HUES64 (cell line): Measurements from ENCODE around the gene APOBEC2. TPM values are rescaled to one million over a fixed set of nuclear protein-coding genes. Genes with fewer than 3 reads are reported as not detected.
"Not testable (repeated sequence)": the region's sequence is repeated elsewhere in the genome, so short reads cannot be mapped to it uniquely, and the experiment has no call there.

ENCODE experiments used
- H3K27ac ChIP-seq: 2 replicates; pipeline ENCODE4 v1.7.0; 2013; ENCODE audit warnings: low read depth, low read length, inconsistent platforms
- H3K27me3 ChIP-seq: 2 replicates; pipeline ENCODE4 v1.6.1; 2013; ENCODE audit warnings: mild to moderate bottlenecking, low read length; ENCODE audit not compliant: insufficient read depth
- H3K36me3 ChIP-seq: 2 replicates; pipeline ENCODE4 v1.6.1; 2013; ENCODE audit warnings: mild to moderate bottlenecking, low read length; ENCODE audit not compliant: insufficient read depth
- H3K4me1 ChIP-seq: 2 replicates; pipeline ENCODE4 v1.6.1; 2013; ENCODE audit warnings: mild to moderate bottlenecking, low read length, moderate library complexity; ENCODE audit not compliant: insufficient read depth
- H3K4me3 ChIP-seq: 2 replicates; pipeline ENCODE4 v1.5.1; 2013; ENCODE audit warnings: mild to moderate bottlenecking, low read length, moderate library complexity
- H3K9ac ChIP-seq: 2 replicates; pipeline ENCODE4 v1.6.1; 2013; ENCODE audit warnings: mild to moderate bottlenecking, low read depth, low read length
- H3K9me3 ChIP-seq: 2 replicates; pipeline ENCODE4 v1.6.1; 2013; ENCODE audit warnings: low read depth, low read length; ENCODE audit not compliant: insufficient read depth
- WGBS: fragments of 150-250, 120-280 bp; methylation state at CpG from one replicate; pipeline ENCODE4 v1.1.7; 2013; ENCODE audit warnings: missing lambda C conversion rate; 5-methylcytosine and 5-hydroxymethylcytosine counted together
- polyA plus RNA-seq, 2 experiments: library from polyadenylated mRNA; stranded (reverse); fragments of 50-300 nt; gene quantifications; one replicate each; pipeline ENCODE4 v1.2.3, GENCODE V29; 2013

APOBEC2 gene
- not detected for polyA plus RNA-seq (2013, experiment 1 of 2)
- not detected for polyA plus RNA-seq (2013, experiment 2 of 2)

DNA sequence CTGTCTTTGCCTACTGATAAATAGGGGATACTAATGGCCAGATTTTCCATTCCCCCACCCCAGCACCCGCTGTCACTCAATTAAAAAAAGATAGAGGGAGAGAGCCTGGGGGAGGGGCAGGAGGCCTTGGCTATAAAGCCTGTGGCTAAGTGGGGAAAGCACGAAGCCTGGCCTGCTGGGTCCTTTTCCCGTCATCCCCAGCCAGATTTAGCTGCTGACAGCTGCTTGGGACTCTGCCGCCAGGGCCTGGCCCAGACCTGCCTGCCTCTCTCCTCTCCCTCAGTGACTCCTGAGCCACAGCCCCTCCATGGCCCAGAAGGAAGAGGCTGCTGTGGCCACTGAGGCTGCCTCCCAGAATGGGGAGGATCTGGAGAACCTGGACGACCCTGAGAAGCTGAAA is at the start of gene APOBEC2:
APOBEC2 (plus strand) TSS at position 162 of the 400 bp plus-strand sequence; CDS start at position 308, 146 bp downstream.
- Histone ChIP-seq H3K9ac (no peak within 1 kb of the TSS), H3K27ac (no peak within 1 kb of the TSS), H3K9me3 (no peaks in the 10 kb centered on the region), H3K36me3 (no peaks in the 10 kb centered on the region), H3K27me3 (no peaks in the 10 kb centered on the region), H3K4me1 (0 out of 2 replicates have a peak, but pooled peaks cover 3% of the 10 kb centered on the region), H3K4me3 (no peak within 1 kb of the TSS)
- WGBS: 78% methylated on average over 4 of the region's 5 CpGs

DNA sequence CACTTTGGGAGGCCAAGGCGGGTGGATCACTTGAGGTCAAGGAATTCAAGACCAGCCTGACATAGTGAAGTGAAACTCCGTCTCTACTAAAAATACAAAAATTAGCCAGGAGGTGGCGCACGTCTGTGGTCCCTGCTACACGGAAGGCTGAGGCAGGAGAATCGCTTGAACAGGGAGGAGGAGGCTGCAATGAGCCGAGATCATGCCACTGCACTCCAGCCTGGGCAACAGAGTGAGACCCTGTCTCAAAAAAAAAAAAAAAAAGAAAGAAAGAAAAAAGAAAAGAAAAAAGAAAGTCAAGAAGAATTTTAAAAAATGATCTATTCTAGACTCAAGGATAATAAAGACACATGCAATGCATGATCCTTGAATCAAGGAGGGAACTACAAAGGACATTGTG is 46.8 kb upstream of the APOBEC2 start:
- not testable (repeated sequence) for H3K4me3 ChIP-seq, H3K9ac ChIP-seq, H3K9me3 ChIP-seq, H3K4me1 ChIP-seq, H3K27me3 ChIP-seq, H3K36me3 ChIP-seq, H3K27ac ChIP-seq
- 31% methylated on average over 7 of the region's 7 CpGs for WGBS

DNA sequence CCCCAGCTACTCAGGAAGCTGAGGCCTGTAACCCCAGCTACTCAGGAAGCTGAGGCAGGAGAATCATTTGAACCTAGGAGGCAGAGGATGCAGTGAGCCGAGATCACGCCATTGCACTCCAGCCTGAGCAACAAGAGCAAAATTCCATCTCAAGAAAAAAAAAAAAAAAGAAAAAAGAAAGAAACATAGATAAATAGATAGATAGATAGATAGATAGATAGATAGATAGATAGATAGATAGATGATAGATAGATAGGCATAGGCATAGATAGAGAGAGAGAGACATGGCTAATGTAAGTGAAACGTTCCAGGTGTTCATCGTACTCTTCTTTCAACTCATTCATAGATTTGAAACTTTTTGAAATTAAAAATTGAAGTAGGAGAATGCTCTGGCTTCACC is 46.0 kb upstream of the APOBEC2 start:
- not testable (repeated sequence) for H3K4me3 ChIP-seq, H3K4me1 ChIP-seq, H3K36me3 ChIP-seq, H3K27ac ChIP-seq, H3K9me3 ChIP-seq, H3K27me3 ChIP-seq, H3K9ac ChIP-seq
- WGBS: 86% methylated on average over 1 of the region's 4 CpGs

DNA sequence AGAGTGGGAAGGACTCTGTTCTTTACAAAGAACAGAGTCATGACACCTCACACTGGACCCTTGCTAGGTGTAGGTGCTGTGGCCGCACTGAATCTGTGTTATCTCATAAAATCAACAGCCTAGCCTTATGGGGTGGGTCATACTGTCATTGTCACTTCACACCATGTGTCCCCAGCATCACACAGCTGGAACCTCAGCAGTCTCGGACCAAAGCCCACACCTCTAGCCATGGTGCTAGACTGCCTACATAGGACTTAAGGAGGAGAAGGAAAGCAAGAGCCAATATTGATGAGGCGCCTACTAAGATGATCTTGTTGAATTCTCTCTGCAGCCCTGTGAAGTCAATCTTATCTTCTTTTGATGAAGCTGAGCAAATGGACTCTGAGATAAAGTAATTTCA is 45.0 kb upstream of the APOBEC2 start:
- Histone ChIP-seq H3K4me1 (no peaks in the 10 kb centered on the region), H3K27ac (no peak overlapping the region), H3K9me3 (no peaks in the 10 kb centered on the region), H3K27me3 (no peaks in the 10 kb centered on the region), H3K4me3 (no peak overlapping the region), H3K9ac (no peak overlapping the region), H3K36me3 (no peaks in the 10 kb centered on the region)
- WGBS: 89% methylated on average over 3 of the region's 3 CpGs

DNA sequence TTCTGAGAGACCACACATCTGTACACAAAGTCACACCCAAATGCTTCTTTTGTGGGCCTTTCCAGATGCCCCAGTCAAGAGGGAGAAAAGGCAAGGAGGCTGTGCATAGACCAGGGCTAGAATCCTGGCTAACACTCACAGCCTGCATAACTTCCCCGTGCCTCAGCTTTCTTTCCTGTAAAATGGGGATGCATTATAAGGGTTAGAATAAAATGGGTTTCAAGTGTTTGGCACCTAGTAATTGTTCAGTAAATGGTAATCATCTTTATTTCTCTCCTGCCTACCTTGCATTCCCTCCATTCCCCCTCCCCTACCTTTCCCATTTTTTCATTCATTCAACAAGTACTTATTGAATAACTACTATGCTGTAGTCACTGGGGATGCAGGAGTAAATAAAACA is 43.3 kb upstream of the APOBEC2 start:
- WGBS: 93% methylated on average over 1 of the region's 1 CpG
- Histone ChIP-seq H3K36me3 (no peaks in the 10 kb centered on the region), H3K27ac (no peak overlapping the region), H3K27me3 (no peaks in the 10 kb centered on the region), H3K9me3 (no peaks in the 10 kb centered on the region), H3K4me3 (no peak overlapping the region), H3K9ac (no peak overlapping the region), H3K4me1 (no peaks in the 10 kb centered on the region)

DNA sequence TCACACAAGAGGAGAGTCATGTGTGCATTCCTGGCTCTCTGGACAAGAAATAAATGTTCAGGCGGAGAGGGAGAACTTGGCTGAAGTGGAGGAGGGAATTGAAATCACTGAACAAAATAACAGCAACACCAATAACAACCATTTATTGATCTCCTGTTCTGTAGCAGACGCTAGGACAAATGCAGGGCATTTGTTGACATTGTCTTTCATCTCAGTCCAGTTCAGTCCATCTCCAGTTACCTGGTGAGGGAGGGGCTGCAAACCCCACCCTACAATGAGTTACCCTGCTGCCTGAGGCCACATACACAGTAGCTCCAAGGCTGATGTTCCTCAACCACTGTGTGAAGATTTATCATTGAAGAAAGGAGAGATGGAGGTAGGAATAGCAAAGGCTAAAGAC is 41.3 kb upstream of the APOBEC2 start:
- no peaks in the 10 kb centered on the region for H3K4me1 ChIP-seq
- 95% methylated on average over 2 of the region's 2 CpGs for WGBS

DNA sequence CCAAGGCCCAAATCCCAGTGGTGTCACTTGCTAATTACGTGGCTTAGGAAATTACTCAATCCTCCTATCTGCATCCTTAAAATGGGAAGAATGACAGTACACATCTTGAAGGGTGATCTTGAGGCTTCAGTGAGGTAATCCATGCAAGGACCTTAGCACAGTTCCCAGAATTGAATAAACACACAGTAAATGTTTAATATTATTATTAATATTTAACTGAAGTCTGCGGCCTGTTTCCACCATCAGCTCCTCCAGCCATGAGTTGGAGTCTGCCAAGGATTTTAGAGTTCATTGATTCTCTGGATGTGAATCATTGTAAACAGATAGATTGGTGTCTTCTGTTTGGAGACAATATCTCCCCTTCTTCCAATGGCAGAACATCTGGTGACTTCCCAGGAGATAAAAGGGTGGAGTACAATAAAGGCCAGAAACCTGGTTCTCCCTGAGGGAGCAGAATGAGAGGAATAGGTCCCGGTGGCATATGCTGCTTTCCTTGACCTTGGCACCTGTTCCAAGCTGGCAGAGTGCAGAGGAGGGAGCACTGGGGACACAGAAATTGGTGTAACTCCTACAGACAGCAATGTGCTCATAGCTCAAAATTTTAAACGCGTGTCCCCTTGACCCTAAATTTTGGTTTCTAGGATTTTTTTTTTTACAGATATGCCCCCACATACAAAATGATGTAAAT is 39.4 kb upstream of the APOBEC2 start:
- Histone ChIP-seq H3K9me3 (no peaks in the 10 kb centered on the region), H3K36me3 (no peaks in the 10 kb centered on the region), H3K27ac (no peak overlapping the region), H3K4me3 (no peak overlapping the region), H3K9ac (no peak overlapping the region), H3K27me3 (no peaks in the 10 kb centered on the region), H3K4me1 (no peaks in the 10 kb centered on the region)
- 95% methylated on average over 3 of the region's 5 CpGs for WGBS

More for the DNA sequence above, 41.3 kb upstream of the APOBEC2 start:
- H3K27me3 ChIP-seq: no peaks in the 10 kb centered on the region
- H3K27ac ChIP-seq: no peak overlapping the region
- no peak overlapping the region for H3K4me3 ChIP-seq
- no peak overlapping the region for H3K9ac ChIP-seq
- H3K9me3 ChIP-seq: no peaks in the 10 kb centered on the region
- H3K36me3 ChIP-seq: no peaks in the 10 kb centered on the region

DNA sequence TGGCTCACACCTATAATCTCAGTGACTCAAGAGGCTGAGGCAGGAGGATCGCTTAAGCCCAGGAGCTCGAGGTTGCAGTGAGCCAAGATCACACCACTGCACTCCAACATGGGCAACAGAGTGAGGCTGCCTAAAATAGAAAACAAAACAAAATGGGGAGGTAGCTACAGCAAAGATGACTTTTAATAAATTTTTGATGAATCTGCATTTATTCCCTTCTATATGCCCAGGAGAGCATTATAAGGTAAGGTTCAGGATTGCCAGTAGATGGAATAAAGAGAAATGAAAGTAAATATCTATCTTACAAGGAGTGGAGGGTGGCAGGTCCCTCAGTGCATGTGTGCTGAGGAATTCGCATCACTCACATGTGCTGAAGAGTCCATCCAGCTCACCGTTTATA is 38.2 kb upstream of the APOBEC2 start:
- 93% methylated on average over 4 of the region's 4 CpGs for WGBS
- Histone ChIP-seq H3K9ac (no peak overlapping the region), H3K4me1 (no peaks in the 10 kb centered on the region), H3K9me3 (no peaks in the 10 kb centered on the region), H3K27me3 (no peaks in the 10 kb centered on the region), H3K27ac (no peak overlapping the region), H3K4me3 (no peak overlapping the region), H3K36me3 (no peaks in the 10 kb centered on the region)

DNA sequence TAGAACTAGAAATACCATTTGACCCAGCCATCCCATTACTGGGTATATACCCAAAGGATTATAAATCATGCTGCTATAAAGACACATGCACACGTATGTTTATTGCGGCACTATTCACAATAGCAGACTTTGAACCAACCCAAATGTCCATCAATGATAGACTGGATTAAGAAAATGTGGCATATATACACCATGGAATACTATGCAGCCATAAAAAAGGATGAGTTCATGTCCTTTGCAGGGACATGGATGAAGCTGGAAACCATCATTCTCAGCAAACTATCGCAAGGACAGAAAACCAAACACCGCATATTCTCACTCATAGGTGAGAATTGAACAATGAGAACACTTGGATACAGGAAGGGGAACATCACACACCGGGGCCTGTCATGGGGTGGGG is 37.1 kb upstream of the APOBEC2 start:
- H3K27me3 ChIP-seq, H3K4me3 ChIP-seq, H3K9me3 ChIP-seq, H3K27ac ChIP-seq, H3K4me1 ChIP-seq, H3K9ac ChIP-seq, H3K36me3 ChIP-seq: not testable (repeated sequence)
- 99% methylated on average over 3 of the region's 5 CpGs for WGBS

DNA sequence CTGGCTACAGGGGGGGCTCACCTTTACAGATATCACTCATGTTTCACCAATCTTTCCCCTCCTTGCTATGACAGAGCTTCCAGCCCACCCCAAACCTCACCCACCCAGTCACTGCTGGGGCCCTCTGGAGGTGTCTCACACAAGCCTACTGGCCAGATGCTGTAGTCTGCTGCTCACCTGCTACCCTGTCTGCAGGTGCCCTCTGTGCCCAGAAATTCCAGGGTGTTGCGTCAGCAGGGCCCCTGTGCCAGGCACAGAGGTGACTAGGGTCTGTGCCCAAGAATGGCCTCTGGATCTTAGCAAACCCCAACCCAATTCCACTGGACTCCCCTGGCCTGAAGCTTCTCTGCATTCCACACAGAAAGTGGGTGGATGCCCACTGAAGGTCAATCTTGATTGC is 35.3 kb upstream of the APOBEC2 start:
- no peaks in the 10 kb centered on the region for H3K9me3 ChIP-seq
- no peak overlapping the region for H3K4me3 ChIP-seq
- H3K36me3 ChIP-seq: no peaks in the 10 kb centered on the region
- no peaks in the 10 kb centered on the region for H3K27me3 ChIP-seq
- 98% methylated on average over 1 of the region's 1 CpG for WGBS
- no peaks in the 10 kb centered on the region for H3K4me1 ChIP-seq
- no peak overlapping the region for H3K27ac ChIP-seq
- no peak overlapping the region for H3K9ac ChIP-seq

DNA sequence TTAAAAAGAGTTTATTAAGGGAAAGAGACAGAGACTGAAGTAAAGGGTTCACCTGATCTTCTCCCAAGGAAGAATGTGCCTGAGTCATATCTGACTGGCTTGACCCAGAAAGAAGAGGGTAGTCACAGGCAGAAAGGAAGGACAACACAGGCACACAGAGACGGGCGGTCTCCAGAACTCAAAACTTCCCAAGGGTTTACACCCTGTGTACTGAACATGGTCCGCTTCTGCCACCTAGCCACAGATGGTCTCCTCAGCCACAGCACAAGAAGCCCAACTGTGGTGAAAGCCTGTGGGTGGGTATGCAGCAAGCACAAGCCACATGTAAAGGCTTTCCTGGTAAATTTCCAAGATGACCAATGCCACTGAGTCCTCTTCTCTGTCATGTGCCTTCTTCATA is 31.2 kb upstream of the APOBEC2 start:
- Histone ChIP-seq H3K36me3 (no peaks in the 10 kb centered on the region; the same call in 1 of the 2 replicates), H3K4me1 (peaks cover 13% of the 10 kb centered on the region; the same call in 1 of the 2 replicates), H3K27me3 (no peaks in the 10 kb centered on the region), H3K4me3 (no peak overlapping the region), H3K9me3 (no peaks in the 10 kb centered on the region), H3K9ac (no peak overlapping the region), H3K27ac (no peak overlapping the region)
- 93% methylated on average over 3 of the region's 3 CpGs for whole genome bisulfite sequencing

DNA sequence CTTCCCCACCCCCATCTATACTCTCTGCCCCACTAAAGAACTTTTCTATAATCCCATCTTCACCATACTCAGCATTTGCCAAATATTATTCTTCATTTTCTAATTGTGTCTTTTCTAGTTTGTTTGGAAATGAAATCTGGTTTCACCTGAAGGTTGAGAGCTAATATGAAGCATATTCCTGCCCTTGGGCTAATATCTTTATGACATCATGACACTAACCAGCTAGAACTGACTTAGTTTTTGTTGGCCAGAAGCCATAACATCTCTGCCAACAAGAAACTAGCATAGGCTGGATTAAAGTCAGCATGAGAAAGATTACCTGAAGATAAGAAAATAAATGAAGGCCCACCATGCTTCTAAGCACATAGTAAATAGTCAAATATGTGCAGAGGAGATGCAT is 30.7 kb upstream of the APOBEC2 start:
- no peak overlapping the region for H3K27ac ChIP-seq
- no peak overlapping the region for H3K9ac ChIP-seq
- no peak overlapping the region for H3K4me3 ChIP-seq
- peaks cover 17% of the 10 kb centered on the region for H3K4me1 ChIP-seq
- H3K27me3 ChIP-seq: no peaks in the 10 kb centered on the region
- H3K36me3 ChIP-seq: no peaks in the 10 kb centered on the region; the same call in 1 of the 2 replicates
- H3K9me3 ChIP-seq: no peaks in the 10 kb centered on the region
